ENCODE measurements around the gene SMIM35.

DNA sequence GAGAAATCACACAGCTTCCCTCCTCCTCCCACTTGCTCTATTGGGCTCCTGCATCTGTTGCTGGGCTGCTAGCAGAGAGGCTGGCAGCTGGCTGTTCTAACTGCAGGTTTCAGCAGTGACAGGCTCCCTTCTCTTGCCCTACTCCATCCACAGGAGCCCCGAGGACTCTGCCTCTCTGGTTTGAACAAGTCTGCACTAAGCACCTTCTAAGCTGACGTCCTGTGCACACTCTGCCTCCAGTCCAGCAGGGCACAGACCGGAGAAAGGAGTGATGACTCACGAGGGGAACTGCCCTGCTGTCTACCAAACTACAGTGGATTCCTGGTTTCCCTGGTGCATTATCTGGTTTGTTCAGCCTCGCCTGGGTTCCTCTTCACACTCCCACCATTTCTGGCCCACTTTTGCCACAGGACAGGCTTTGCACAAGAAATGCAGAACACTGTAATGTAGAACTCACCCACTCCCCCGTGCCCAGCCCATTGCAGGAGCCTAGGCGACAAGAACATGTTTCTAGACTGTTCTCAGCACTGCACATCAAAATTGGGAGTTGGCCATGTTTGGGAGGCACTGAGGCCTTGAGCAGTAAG, 74.6 kb downstream of the SMIM35 start:
- TF ChIP-seq, protein P1, sequence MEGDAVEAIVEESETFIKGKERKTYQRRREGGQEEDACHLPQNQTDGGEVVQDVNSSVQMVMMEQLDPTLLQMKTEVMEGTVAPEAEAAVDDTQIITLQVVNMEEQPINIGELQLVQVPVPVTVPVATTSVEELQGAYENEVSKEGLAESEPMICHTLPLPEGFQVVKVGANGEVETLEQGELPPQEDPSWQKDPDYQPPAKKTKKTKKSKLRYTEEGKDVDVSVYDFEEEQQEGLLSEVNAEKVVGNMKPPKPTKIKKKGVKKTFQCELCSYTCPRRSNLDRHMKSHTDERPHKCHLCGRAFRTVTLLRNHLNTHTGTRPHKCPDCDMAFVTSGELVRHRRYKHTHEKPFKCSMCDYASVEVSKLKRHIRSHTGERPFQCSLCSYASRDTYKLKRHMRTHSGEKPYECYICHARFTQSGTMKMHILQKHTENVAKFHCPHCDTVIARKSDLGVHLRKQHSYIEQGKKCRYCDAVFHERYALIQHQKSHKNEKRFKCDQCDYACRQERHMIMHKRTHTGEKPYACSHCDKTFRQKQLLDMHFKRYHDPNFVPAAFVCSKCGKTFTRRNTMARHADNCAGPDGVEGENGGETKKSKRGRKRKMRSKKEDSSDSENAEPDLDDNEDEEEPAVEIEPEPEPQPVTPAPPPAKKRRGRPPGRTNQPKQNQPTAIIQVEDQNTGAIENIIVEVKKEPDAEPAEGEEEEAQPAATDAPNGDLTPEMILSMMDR (conservative IDR thresholded peaks at IDR 0.05 in 1 of 2, IDR thresholded peaks at IDR 0.05 in 1 of 2; ENCODE audit: low read depth in 1 of 2, low read length in 2 of 2): no peak
- TF ChIP-seq EZH2 (IDR thresholded peaks at IDR 0.05; ENCODE audit: low read length, missing control alignments): no peak
